IMR-90 (cell line): Measurements from ENCODE around the gene CYSRT1.

ENCODE experiments used
- CTCF ChIP-seq: conservative IDR thresholded peaks from 2 replicates; pipeline ENCODE4 v1.5.1; 2012; ENCODE audit warnings: mild to moderate bottlenecking, low read depth, low read length, improper control_type of control experiment
- POLR2A ChIP-seq: IDR thresholded peaks from 2 replicates; pipeline ENCODE4 v1.6.1; 2012; ENCODE audit warnings: mild to moderate bottlenecking, low read depth, low read length

- no peak for TF ChIP-seq POLR2A
- TF ChIP-seq CTCF = no peak
Observed at GRCh38 chr9:137199411-137200121, 25.4 kb upstream of the CYSRT1 start.
